Activated CD4-positive, alpha-beta T cell treated with anti-CD3 and anti-CD28 coated beads, Interleukin-2, amount 50 U/mL, for 4 hours (primary cell): ENCODE measurements around the gene DDX41.
"Not testable (repeated sequence)": the region's sequence is repeated elsewhere in the genome, so short reads cannot be mapped to it uniquely, and the experiment has no call there.

Experiments
- DNase-seq, 2 experiments: peaks; one replicate each; pipeline ENCODE4 v3.0.0-alpha.2; 2020

DDX41 gene

DNA sequence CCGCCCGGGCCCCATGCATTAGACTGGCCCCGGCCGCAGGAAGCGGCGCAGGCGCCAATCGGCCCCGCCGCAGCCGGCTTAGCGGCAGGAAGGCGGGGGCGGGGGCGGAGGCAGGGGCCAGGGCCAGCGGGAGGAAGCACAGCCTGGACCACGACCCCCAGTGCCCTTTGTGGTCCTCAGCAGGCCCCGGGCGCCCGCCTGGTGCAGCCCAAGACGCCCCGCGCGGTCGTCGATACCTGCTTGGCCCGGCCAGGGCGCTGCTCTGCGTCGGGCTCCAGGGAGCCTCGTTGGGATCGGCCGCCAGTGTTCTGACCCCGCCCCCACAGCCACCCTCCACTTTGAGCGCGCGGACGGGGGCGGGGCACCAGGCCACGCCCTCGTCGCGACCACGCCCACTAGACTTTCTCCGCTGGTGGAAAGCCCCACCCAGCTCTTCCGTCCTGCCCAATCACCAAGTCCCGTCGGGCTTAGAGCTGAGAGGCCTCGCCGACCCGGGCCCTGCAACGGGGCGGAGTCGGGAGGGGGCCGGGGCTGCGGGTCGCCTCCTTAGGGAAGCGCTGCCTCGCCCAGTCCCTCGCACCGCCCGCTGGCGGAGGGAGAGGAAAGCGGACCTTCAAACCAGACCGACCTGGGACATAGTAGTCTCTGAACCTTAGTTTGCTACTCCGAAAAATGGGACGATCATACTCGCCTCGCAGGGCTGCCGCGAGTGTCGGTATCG lies 19.3 kb downstream of the DDX41 start, which contains the start of gene PDLIM7:
PDLIM7 (minus strand) TSS at position 313 of the 721 bp plus-strand sequence. CDS start 1,092 bp downstream, outside the sequence.
- DNase-seq, result peak; percentile 90

DNA sequence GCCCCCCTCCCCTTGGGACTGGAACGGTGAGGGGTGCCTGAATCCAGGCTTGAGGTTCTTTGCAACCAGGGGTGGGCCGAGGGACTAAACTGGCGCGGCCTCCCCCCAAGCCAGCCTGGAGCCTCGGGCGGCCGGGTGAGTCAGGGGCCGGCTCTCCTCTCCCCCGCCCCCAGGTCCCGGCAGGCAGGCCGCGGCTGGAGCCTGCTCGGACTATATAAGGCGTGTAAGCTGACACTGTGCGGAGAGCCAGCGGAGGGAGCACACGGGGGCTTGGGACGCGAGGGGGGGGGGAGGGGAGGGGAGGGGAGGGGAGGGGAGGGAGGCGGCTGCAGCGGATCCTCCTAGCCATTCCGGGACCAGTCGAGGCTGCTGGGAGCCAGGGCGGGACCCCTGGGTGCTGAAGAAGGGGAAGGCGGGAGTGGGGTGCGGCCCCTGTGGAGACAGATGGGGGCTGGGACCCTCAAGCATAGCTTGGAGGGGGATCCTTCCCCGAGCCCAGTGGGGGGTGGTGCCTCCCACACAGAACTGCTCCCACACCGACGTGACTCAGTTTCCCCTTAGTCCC lies 20.0 kb downstream of the DDX41 start:
- DNase-seq, result no peak

DNA sequence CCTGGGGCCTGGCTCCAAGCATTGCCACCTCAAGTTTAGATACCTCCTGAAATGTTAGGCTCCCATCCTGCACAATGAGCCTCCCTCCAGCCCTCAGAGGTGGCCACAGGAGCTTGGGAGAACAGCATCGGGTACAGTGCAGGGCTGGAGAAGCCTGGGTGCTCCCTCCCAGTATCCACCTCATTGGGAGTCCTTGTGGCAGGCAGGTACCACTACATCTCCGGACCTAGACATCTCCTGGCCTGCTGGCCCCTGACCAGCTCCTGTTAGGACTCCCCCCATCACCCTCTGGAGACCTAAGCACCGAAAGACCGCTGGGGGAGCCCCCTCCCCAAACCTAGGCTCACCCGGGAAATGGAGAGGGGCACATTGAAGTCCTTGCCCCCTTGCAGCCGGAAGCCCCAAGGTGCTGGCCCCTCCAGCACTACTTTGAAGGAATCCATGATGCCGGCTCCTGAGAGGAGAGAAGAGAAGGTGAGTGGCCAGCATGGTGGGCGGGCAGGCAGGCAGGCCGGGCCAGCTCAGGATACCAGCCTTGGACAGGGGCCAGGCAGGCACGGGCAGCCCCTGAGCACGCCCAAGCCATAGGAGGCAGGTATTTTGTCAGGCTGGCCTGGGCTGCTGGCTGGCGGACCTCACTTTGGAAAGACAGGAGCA lies 20.6 kb downstream of the DDX41 start:
- no peak for DNase-seq

GRCh38 chr5:177495243-177496060 lies 21.3 kb downstream of the DDX41 start:
- DNase-seq, result no peak

- DNase-seq, result no peak
These were observed 22.2 kb downstream of the DDX41 start for GRCh38 chr5:177494346-177495195.

GRCh38 chr5:177493795-177494345 lies 22.9 kb downstream of the DDX41 start:
- DNase-seq, result no peak

GRCh38 chr5:177492841-177493240 lies 23.9 kb downstream of the DDX41 start:
- DNase-seq, result no peak

DNA sequence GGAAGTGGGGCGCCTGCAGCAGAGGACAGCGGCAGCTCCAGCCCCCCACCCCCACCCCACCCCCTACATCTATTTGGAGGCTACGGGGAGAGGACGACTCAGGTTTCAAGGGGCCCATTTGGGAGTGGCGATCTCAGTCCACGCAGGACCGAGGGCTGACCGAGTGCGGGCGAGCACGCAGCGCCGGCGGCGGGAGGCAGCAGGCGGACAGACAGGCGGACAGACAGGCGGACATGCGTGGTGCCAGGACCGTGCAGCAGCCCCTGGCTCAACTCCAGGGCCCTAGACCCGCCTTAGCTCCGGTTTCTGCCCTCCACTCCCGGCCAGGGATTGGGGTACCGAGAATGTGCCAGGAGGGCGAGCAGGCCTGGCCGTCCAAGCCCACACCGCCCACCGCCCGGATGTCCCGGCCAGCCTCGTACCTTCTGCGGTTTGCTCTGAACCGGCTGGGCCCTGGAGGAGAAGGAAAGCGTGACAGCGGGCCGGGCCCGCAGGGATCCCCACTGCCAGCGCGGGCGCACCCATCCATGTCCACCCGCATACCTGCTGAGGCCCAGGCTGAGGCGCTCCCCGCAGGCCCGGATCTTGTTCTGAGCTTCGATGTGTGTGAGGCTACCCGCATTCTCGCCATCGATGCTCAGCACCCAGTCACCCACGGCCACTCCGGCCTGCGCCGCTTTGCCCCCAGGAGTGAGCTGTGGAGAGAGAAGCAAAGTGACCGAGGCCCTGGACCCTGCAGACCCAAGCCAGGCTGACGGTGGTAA lies 24.6 kb downstream of the DDX41 start:
- no peak for DNase-seq

GRCh38 chr5:177491429-177491945 lies 25.3 kb downstream of the DDX41 start:
- no peak for DNase-seq

DNA sequence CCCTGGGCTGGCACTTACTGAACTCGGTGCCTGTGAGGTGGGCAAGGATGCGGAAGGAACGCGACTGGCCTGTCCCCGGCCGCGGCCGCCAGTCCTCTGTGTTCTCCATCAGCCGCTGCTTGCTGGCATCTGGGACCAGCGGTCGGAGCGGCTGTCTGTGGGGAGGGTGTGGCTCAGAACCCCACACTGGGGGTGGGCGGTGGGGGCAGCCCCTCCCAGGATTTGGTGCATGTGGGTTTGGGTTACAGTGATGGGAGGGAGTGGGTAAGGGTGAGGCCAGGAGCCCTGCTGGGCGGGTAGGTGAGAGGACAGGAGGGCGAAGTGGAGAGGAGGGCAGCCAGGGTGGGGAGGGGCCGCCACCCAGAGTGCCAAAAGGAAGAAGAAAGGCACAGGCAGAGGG lies 25.8 kb downstream of the DDX41 start:
- DNase-seq, result no peak

DNA sequence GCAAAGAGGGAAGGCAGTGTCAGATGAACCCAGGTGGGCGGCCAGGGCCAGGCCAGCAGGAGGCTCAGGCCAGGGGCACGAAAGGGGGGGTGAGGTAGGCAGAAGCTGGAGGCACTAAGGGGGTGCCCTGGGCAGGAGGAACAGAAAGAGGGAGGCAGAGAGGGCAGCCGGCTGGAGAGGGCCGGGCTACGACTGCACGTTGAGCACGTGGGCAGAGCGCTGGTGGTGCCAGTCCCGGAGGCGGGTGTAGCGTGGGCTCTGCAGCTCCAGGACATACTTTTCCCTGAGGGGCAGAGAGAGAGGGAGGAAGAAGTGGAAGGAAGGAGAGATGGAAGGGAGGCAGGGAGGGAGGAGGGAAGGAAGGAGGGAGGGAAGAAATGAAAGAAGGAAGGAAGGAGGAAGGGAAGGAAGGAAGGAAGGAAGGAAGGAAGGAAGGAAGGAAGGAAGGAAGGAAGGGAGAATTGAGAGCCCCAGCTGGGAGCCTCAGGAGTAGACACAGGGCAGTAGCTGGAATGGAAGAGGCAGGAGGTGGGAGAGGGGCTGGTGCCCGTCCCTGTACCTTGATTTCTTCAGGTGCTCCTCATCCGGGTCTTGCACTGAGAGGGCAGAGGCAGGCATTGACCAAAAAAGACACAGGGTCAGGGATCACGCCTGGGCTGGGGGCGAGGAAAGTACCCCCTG lies 26.3 kb downstream of the DDX41 start:
- no peak for DNase-seq

DNA sequence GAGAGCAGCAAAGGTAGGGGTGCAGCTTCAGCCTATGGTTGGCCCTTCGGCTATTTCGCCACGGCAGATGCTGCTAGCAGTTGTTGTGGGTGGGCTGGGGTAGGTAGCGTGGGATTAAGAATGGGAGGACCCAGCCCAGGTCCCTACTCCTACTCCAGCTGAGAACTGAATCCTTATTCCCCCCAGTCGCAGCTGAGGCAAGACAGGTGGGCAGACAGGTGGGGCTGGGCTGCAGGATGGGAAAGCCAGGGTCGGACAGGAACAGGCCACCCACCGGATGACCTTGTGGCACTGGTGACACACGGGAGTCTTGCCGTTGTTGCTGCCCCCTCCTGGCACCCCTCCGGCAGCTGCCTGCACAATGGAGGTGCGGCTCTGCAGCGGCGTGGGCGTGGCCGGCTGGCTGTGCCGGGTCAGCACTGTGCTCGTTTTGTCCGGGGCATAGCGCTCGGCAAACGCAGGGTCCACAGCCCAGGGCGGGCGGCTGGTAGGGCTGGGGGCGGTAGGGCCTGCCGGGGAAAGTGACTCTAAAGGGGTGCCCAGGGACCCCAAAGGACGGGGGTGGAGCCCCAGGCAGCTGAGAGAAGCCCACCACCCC lies 27.5 kb downstream of the DDX41 start:
- DNase-seq, result no peak

- no peak for DNase-seq
These were observed 28.8 kb downstream of the DDX41 start for GRCh38 chr5:177487975-177488374.

GRCh38 chr5:177487144-177487543 lies 29.6 kb downstream of the DDX41 start:
- DNase-seq, result no peak

DNA sequence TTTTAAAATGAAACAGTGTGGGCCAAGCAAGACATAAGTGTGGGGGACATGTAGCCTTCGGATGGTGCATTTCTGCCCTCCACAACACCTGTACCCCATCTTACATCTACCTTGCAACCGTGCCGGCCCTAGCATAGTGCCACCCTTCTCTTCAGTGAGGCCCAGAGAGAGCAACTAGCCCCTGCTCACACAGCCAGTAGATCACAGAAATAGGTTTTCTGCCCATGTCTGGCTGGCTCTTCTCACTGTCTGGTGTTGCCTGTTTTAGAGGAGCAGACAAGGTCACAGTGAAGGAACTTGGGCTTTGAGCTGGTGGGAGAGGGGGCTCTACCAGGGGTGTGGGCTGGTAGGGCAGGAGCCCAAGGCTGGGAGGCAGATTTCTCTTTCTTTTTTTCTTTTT lies 30.5 kb downstream of the DDX41 start:
- no peak for DNase-seq

GRCh38 chr5:177485753-177486152 lies 31.0 kb downstream of the DDX41 start:
- DNase-seq, result not testable (repeated sequence)

GRCh38 chr5:177484902-177485549 lies 31.7 kb downstream of the DDX41 start:
- no peak for DNase-seq

- no peak for DNase-seq
These were observed 32.5 kb downstream of the DDX41 start for GRCh38 chr5:177483994-177484901.
